ENCODE measurements around the gene RUNX1. TPM values are rescaled to one million over a fixed set of nuclear protein-coding genes. Genes with fewer than 3 reads are reported as not detected.
A peak's percentile ranks its signal among the peaks of the same experiment; 100 is the strongest.

Gene RUNX1
- total and polyA plus RNA-seq, 2 experiments from 2014 or later: 0.12 TPM; not detected in 1

DNA sequence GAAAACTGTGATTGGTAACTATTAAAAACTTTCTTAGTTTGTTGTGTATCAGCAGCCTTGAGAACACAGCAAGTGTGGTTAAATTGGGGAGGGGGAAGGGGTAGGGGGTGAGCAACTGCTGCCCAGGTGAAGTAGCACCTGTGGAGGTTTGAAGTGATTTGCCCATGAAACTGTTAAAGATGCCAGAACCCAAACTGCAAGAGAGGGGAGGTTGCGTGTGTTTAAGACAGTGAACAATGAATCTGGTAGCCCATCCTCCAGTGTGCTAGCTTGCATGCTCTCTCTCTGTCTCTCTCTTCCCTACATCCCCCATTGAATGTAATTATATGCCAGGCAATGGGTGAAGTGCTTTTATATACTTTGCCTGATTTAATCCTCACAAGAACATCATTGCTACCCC lies 154.7 kb downstream of the RUNX1 start:
- H3K9me3 ChIP-seq (ENCODE audit: low read depth): no peaks in the 10 kb centered on the region
- H3K4me1 ChIP-seq (ENCODE audit: low read depth): no peaks in the 10 kb centered on the region
- H3K27me3 ChIP-seq: peaks cover 88% of the 10 kb centered on the region
- H3K4me3 ChIP-seq: no peak overlapping the region
- DNase-seq (ENCODE audit: low read depth in 1 of 2, low spot score in 1 of 2): no peak
- TF ChIP-seq, protein P1, sequence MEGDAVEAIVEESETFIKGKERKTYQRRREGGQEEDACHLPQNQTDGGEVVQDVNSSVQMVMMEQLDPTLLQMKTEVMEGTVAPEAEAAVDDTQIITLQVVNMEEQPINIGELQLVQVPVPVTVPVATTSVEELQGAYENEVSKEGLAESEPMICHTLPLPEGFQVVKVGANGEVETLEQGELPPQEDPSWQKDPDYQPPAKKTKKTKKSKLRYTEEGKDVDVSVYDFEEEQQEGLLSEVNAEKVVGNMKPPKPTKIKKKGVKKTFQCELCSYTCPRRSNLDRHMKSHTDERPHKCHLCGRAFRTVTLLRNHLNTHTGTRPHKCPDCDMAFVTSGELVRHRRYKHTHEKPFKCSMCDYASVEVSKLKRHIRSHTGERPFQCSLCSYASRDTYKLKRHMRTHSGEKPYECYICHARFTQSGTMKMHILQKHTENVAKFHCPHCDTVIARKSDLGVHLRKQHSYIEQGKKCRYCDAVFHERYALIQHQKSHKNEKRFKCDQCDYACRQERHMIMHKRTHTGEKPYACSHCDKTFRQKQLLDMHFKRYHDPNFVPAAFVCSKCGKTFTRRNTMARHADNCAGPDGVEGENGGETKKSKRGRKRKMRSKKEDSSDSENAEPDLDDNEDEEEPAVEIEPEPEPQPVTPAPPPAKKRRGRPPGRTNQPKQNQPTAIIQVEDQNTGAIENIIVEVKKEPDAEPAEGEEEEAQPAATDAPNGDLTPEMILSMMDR (IDR thresholded peaks at IDR 0.05; ENCODE audit: low read depth, low read length): no peak
- no peaks in the 10 kb centered on the region for H3K36me3 ChIP-seq
- H3K27ac ChIP-seq: no peak overlapping the region

DNA sequence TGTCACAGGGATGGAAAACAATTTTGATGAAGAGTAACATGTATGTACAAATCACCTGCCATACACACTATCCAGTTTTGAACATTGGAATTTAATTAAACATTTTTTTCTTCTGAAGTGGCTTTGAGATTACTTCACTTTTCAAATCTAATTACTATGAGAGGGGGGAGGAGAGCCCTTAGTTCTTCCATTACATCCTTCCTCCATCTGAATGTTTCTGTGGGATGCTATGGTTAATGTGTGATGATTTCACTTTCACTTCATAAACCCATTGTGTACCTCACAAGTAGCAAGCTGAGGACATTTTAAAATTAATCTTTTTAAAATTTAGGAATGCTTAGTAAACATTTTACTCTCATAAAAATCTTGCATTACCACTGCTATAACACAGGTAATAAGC lies 156.9 kb downstream of the RUNX1 start:
- H3K9me3 ChIP-seq (ENCODE audit: low read depth): no peaks in the 10 kb centered on the region
- no peaks in the 10 kb centered on the region for H3K36me3 ChIP-seq
- H3K27ac ChIP-seq: no peak overlapping the region
- H3K4me1 ChIP-seq (ENCODE audit: low read depth): peaks cover 8% of the 10 kb centered on the region
- peaks cover 93% of the 10 kb centered on the region for H3K27me3 ChIP-seq
- DNase-seq (ENCODE audit: low read depth in 1 of 2, low spot score in 1 of 2): no peak
- TF ChIP-seq, protein P1 (IDR thresholded peaks at IDR 0.05; ENCODE audit: low read depth, low read length): no peak
- H3K4me3 ChIP-seq: no peak overlapping the region

DNA sequence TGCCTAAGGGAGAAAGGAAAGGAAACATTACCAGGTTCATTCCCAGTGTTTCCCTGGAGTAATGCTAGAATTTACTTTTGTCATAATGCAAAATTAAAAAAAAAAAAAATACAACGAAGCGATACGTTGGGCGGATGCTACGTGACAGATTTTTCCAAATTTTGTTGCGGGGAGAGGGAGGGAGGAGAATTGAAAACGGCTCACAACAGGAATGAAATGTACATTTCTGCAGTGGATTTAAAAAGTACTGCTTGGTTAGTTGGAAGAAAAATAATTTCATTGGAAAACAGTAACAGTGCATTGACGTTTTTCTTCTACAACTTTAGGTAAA lies 157.5 kb downstream of the RUNX1 start:
- no peaks in the 10 kb centered on the region for H3K36me3 ChIP-seq
- no peaks in the 10 kb centered on the region for H3K9me3 ChIP-seq (ENCODE audit: low read depth)
- no peak for DNase-seq (ENCODE audit: low read depth in 1 of 2, low spot score in 1 of 2)
- TF ChIP-seq, protein P1 (IDR thresholded peaks at IDR 0.05; ENCODE audit: low read depth, low read length): no peak
- peaks cover 94% of the 10 kb centered on the region for H3K27me3 ChIP-seq
- H3K4me3 ChIP-seq: no peak overlapping the region
- peaks cover 8% of the 10 kb centered on the region for H3K4me1 ChIP-seq (ENCODE audit: low read depth)
- H3K27ac ChIP-seq: no peak overlapping the region

DNA sequence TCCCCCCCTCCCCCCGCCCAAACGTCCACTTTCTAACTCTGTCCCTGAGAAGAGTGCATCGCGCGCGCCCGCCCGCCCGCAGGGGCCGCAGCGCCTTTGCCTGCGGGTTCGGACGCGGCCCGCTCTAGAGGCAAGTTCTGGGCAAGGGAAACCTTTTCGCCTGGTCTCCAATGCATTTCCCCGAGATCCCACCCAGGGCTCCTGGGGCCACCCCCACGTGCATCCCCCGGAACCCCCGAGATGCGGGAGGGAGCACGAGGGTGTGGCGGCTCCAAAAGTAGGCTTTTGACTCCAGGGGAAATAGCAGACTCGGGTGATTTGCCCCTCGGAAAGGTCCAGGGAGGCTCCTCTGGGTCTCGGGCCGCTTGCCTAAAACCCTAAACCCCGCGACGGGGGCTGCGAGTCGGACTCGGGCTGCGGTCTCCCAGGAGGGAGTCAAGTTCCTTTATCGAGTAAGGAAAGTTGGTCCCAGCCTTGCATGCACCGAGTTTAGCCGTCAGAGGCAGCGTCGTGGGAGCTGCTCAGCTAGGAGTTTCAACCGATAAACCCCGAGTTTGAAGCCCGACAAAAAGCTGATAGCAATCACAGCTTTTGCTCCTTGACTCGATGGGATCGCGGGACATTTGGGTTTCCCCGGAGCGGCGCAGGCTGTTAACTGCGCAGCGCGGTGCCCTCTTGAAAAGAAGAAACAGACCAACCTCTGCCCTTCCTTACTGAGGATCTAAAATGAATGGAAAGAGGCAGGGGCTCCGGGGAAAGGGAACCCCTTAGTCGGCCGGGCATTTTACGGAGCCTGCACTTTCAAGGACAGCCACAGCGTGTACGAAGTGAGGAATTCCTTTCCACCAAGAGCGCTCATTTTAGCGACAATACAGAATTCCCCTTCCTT lies 158.1 kb downstream of the RUNX1 start:
- no peaks in the 10 kb centered on the region for H3K36me3 ChIP-seq
- no peak overlapping the region for H3K27ac ChIP-seq
- no peak overlapping the region for H3K4me3 ChIP-seq
- peaks cover 8% of the 10 kb centered on the region for H3K4me1 ChIP-seq (ENCODE audit: low read depth)
- DNase-seq (ENCODE audit: low read depth in 1 of 2, low spot score in 1 of 2): peak; percentile 38 to 56
- peaks cover 97% of the 10 kb centered on the region for H3K27me3 ChIP-seq
- TF ChIP-seq, protein P1 (IDR thresholded peaks at IDR 0.05; ENCODE audit: low read depth, low read length): peak; percentile 20
- no peaks in the 10 kb centered on the region for H3K9me3 ChIP-seq (ENCODE audit: low read depth)

DNA sequence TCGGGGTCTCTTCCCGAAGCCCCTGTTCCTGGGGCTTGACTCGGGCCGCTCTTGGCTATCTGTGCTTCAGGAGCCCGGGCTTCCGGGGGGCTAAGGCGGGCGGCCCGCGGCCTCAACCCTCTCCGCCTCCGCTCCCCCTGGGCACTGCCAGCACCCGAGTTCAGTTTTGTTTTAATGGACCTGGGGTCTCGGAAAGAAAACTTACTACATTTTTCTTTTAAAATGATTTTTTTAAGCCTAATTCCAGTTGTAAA lies 158.7 kb downstream of the RUNX1 start:
- no peaks in the 10 kb centered on the region for H3K9me3 ChIP-seq (ENCODE audit: low read depth)
- TF ChIP-seq, protein P1 (IDR thresholded peaks at IDR 0.05; ENCODE audit: low read depth, low read length): no peak
- H3K4me1 ChIP-seq (ENCODE audit: low read depth): peaks cover 8% of the 10 kb centered on the region
- H3K36me3 ChIP-seq: no peaks in the 10 kb centered on the region
- DNase-seq (ENCODE audit: low read depth in 1 of 2, low spot score in 1 of 2): no peak
- peaks cover 97% of the 10 kb centered on the region for H3K27me3 ChIP-seq
- H3K4me3 ChIP-seq: no peak overlapping the region
- H3K27ac ChIP-seq: no peak overlapping the region

Data from cardiac muscle cell (in vitro differentiated cells and primary cell).